ENCODE data around the gene TIGD6.

DNA sequence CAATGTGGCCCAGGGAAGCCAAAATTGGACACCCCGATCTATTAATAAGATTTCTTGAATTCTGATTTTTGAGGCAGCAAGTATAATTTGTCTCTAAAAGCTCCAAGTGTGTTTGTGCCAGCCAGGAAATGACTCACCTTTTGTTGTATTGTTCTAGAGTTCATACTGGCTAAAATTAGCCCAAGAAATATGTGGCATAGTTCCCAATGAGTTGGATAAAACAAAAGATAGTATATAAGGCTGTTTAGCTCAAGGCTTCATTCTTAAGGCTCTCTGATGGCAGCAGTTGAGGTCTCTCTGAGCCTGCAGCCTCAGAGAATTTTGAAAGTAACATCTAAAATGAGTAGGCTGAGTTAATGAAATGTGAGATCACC is 21.7 kb upstream of the TIGD6 start:
- TF ChIP-seq CTCF (IDR thresholded peaks at IDR 0.05) (no peak), POLR2A (IDR thresholded peaks at IDR 0.05) (peak in 1 of 2 donors; percentile 70)
